Urinary bladder (tissue), 4 donors: ENCODE data around the gene FAM185A. TPM values are rescaled to one million over a fixed set of nuclear protein-coding genes. Genes with fewer than 3 reads are reported as not detected.
A peak's percentile ranks its signal among the peaks of the same experiment; 100 is the strongest.
"Not testable (repeated sequence)": the region's sequence is repeated elsewhere in the genome, so short reads cannot be mapped to it uniquely, and the experiment has no call there.

ENCODE experiments used
- DNase-seq: peaks from one replicate; pipeline ENCODE4 v3.0.0-alpha.2; 2015; ENCODE audit errors: extremely low spot score
- H3K27ac ChIP-seq: one replicate; pipeline ENCODE4 v1.5.1; 2013; ENCODE audit warnings: low read depth, mild to moderate bottlenecking, moderate library complexity
- H3K36me3 ChIP-seq: one replicate; pipeline ENCODE4 v1.6.1; 2013; ENCODE audit warnings: mild to moderate bottlenecking, moderate library complexity; ENCODE audit not compliant: insufficient read depth
- H3K4me1 ChIP-seq: one replicate; pipeline ENCODE4 v1.6.1; 2013; ENCODE audit warnings: mild to moderate bottlenecking, moderate library complexity; ENCODE audit not compliant: insufficient read depth
- H3K4me3 ChIP-seq: one replicate; pipeline ENCODE4 v1.5.1; 2013; ENCODE audit warnings: low read depth, low read length
- WGBS: extraction: QIAGEN DNeasy Blood & Tissue Kit; methylation state at CpG from one replicate; pipeline ENCODE4 v1.1.7; 2013; 5-methylcytosine and 5-hydroxymethylcytosine counted together
- polyA plus RNA-seq: library from polyadenylated mRNA; stranded (reverse); fragments of 200-250 nt; gene quantifications from one replicate; pipeline ENCODE4 v1.2.3, GENCODE V29; 2013
- total RNA-seq: library from RNA; depleted of rRNA; stranded (reverse); fragments of >200 nt; gene quantifications from one replicate; pipeline ENCODE4 v1.2.3, GENCODE V29; 2014
- donor health status: healthy with polysubstance abuse.
- donor health status: healthy.

FAM185A gene
- total and polyA plus RNA-seq, 2 donors = 7.5 to 17.8 TPM

DNA sequence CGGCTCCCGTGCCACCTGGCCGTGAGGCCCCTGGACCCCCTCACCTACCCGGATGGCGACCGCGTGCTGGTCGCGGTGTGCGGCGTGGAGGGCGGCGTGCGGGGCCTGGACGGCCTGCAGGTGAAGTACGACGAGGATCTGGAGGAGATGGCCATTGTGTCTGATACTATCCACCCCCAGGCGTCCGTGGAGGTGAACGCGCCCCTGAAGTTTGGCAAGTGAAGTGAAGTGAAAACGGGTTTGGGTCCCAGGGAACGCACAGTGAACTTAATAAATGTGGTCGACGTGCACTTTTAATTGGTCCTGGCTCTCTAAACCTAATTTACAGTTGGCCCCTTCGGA lies 617 bp downstream of the FAM185A start:
- H3K4me3 ChIP-seq = peak overlapping the region; percentile 58
- not testable (repeated sequence) for DNase-seq
- WGBS = 18% methylated on average over 7 of the region's 26 CpGs

DNA sequence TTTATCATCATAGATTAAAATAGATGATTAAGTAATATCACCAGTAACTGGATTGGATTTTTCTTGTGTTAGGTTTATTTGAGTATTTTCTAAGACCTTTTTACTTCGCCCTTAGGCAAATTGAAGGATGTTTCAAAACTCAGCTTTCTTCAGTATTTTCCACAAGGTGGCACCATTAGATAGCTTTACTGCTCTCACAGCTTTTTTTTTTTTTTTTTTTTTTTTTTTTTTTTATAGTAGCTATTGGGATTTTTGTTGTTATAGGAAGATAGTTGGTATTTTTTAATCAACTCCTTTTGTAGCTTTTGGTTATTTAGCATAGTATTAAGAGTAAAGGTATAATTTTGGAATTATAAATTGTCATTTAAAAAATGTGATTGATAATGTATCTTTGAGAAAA lies 9.4 kb downstream of the FAM185A start:
- not testable (repeated sequence) for H3K4me1 ChIP-seq

More for the DNA sequence above, 617 bp downstream of the FAM185A start:
- not testable (repeated sequence) for H3K36me3 ChIP-seq, H3K27ac ChIP-seq, H3K4me1 ChIP-seq

DNA sequence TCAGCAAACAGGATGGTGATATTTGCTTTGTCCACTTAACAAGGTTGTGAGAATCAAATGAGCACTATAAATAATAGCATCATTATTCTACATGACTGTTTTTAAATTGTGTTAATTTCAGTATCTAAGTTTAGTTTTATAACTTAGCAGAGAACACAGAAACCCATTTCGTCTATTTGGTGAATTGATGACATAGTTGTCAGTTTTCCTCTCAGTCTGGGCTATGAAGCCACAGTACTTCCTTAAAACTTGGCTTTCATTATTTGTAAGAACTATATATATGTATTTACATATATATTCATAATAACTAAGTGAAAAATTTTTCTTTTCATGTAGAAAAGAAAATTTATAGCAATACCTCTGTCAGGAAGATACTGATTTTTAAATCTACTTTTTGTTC lies 11.1 kb downstream of the FAM185A start:
- H3K4me1 ChIP-seq, H3K4me3 ChIP-seq, H3K27ac ChIP-seq, H3K36me3 ChIP-seq, DNase-seq: not testable (repeated sequence)
- 91% methylated on average over 1 of the region's 1 CpG for WGBS

More for the DNA sequence above, 9.4 kb downstream of the FAM185A start:
- 50% methylated on average over 1 of the region's 1 CpG for WGBS
- not testable (repeated sequence) for H3K36me3 ChIP-seq, DNase-seq, H3K4me3 ChIP-seq, H3K27ac ChIP-seq

DNA sequence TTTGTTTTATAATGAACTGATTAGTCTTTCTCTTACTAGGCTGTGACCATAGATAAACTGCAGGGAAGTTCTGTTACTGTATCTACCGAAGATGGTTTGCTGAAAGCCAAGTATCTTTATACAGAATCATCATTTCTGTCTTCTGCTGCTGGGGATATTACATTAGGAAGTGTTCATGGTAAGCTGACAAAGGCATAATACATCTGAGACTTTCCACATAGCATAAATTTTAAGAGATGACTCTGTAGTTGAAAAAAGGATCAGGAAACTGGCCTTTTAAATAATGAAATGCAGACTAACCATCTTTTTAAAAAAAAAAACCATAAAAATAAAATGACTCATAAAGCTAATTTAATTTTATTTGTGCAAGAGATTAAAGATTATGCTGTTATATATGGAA lies 12.4 kb downstream of the FAM185A start:
- not testable (repeated sequence) for H3K4me1 ChIP-seq, H3K27ac ChIP-seq, DNase-seq, H3K4me3 ChIP-seq, H3K36me3 ChIP-seq
- 31% methylated on average over 1 of the region's 1 CpG for WGBS

DNA sequence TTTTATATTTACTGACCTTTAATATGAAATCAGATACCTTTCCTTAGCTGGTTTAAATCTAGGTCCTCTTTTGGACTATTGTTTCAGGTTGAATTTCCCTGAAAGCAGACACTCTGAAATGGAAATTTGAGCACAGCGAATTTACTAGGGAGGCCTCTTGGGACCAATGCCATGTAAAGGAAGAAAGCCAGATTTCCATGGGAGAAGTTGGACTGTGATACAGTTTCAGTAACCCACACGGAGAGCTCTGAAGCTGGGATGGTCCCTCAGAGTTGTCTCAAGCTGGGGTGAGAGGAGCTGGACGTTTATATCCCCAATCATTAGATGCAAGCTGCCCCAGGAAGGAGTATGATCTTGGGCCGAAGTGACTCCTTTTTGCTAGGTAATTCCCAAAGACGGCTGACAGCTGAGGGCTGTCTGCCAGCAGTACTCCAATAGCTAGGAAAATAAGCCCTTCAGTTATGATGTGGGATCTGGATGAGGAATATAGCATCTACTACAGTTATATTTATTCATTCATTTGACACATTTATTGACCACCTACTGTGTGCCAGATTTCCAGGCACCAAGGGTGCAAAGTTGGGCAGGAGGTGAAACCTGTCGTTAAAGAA lies 14.6 kb downstream of the FAM185A start:
- not testable (repeated sequence) for H3K27ac ChIP-seq, H3K36me3 ChIP-seq, DNase-seq, H3K4me3 ChIP-seq, H3K4me1 ChIP-seq
- 29% methylated on average over 6 of the region's 6 CpGs for WGBS

DNA sequence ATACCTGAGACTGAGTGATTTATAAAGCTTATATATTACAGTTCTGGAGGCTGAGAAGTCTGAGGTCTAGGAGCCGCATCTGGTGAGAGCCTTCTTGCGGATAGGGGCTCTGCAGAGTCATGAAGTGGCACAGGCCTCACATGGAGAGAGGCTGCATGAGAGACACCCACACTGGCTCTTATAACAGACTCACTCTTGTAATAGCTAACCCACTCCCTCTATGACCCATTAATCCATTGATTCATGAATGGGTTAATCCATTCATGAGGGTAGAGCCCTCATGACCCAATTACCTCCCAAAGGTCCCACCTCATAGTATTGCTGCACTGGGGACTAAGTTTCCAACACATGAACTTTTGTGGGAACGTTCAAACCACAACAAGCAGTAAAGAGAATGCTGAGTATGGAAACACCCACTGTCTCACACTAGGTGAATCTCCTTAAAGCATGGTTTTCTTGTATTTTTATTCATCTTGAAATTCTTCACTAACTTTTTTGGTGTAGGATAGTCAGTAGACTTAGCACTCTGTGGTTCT lies 20.9 kb downstream of the FAM185A start:
- not testable (repeated sequence) for H3K36me3 ChIP-seq, H3K27ac ChIP-seq, DNase-seq, H3K4me1 ChIP-seq, H3K4me3 ChIP-seq
- 98% methylated on average over 3 of the region's 3 CpGs for WGBS

DNA sequence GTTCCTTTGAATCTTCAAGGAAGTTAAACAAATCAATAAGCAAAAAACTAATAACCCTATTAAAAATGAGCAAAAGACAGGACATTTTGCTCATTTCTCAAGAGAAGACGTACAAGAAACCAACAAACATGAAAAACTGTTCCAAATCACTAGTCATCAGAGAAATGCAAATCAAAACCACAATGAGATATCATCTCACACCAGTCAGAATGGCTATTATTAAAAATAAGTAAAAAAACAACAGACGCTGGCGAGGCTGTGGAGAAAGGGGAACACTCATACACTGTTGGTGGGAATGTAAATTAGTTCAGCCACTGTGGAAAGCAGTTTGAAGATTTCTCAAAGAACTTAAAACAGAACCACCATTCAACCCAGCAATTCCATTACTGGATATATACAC lies 21.7 kb downstream of the FAM185A start:
- H3K27ac ChIP-seq, H3K36me3 ChIP-seq, DNase-seq, H3K4me3 ChIP-seq, H3K4me1 ChIP-seq: not testable (repeated sequence)
- WGBS = 90% methylated on average over 3 of the region's 3 CpGs

DNA sequence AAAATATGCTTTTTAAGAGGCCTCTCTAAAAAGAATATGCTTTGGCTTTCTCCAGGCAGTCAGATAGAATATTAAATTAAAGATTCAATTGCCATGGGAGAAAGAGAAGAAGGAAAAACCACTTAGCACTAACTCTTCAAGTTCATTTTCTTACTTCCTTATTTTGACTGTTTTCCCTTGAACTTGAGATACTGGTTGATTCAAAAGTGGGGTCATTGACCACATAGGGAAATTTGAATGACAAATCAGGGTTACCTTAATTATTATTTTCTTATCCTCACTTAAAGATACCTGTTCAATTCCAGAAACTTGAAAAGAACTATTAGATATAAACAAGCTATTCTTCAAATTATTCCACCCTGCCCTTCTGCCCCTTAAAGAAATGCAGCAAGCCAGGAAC lies 27.4 kb downstream of the FAM185A start:
- H3K36me3 ChIP-seq, H3K4me3 ChIP-seq, DNase-seq, H3K4me1 ChIP-seq, H3K27ac ChIP-seq: not testable (repeated sequence)

DNA sequence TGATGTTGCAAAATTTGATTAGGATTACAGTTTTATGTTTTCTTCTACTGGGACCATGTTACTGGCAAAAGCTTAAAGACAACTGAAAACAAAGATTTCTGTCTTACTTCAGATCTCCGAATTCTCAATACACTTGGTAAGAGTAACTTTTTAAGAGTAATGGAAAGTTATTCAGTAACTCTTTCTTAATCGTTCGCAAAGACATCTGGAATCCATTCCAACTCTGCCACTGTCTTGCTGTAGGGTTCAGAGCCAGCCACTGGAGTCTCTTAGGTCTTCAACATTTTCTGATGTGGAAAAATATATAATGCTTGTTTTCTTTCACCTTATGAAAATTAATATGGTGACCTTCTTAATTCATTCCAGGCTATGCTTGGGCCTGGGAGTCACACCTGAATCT lies 29.9 kb downstream of the FAM185A start:
- not testable (repeated sequence) for H3K27ac ChIP-seq, H3K4me1 ChIP-seq, DNase-seq, H3K36me3 ChIP-seq, H3K4me3 ChIP-seq
- 68% methylated on average over 3 of the region's 3 CpGs for WGBS

DNA sequence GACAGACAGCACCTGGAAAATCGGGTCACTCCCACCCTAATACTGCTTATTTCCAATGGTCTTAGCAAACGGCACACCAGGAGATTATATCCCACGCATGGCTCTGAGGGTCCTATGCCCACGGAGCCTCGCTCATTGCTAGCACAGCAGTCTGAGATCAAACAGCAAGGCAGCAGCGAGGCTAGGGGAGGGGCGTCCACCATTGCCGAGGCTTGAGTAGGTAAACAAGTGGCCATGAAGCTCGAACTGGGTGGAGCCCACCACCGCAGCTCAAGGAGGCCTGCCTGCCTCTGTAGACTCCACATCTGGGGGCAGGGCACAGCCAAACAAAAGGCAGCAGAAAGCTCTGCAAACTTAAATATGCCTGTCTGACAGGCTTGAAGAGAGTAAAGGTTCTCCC lies 32.1 kb downstream of the FAM185A start:
- not testable (repeated sequence) for DNase-seq, H3K4me1 ChIP-seq, H3K36me3 ChIP-seq, H3K27ac ChIP-seq, H3K4me3 ChIP-seq
- 99% methylated on average over 10 of the region's 10 CpGs for WGBS

DNA sequence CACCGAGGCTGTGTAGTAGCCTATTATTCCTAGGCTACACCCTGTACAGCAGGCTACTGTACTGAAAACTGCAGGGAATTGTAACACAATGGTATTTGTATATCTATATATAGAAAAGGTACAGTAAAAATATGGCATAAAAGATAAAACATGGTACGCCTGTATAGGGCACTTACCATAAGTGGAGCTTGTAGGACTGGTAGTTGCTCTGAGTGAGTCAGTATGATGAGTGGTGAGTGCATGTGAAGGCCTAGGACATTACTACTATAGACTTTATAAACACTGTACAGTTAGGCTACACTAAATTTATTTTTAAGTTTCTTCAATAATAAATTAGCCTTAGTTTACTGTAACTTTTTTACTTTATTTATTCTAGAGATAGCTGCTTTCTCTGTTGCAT lies 40.0 kb downstream of the FAM185A start:
- 95% methylated on average over 2 of the region's 2 CpGs for WGBS
- H3K36me3 ChIP-seq, H3K4me1 ChIP-seq: not testable (repeated sequence)

DNA sequence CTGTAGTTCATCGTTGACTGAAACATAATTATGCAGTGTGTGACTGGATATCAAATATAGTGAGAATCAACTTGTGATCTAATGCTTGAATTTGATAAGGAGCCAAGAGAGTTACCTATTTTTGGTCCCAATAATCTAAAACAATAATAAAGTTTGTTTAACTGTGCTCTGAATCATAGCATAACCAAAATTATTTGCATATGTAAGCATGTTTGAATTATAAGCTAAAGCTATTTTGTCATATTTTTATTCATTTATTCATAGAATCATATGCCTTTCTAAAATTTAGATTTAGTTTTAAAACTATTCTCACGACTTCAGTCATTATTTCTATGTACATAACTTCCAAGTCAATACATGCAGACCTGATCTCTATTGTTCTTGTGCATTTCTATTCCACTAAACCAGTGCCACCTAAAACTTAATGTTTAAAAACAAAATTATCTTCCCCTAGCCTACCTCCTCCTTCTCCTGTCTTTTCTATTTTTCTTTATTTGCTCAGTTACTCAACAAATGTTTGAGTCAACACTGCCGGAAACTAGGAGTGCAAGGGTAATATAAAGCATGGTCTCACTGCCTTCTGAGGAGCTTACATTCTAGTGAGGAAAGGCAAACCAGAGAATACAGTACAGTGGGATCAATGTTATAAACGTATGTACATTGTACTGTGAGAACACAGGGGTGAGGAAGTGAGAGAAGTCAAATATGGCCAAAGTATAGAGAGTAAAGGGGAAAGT lies 41.7 kb downstream of the FAM185A start:
- H3K36me3 ChIP-seq, H3K4me3 ChIP-seq, H3K4me1 ChIP-seq, DNase-seq, H3K27ac ChIP-seq: not testable (repeated sequence)
- WGBS = 77% methylated on average over 4 of the region's 4 CpGs

More for the DNA sequence above, 40.0 kb downstream of the FAM185A start:
- H3K4me3 ChIP-seq, H3K27ac ChIP-seq, DNase-seq: not testable (repeated sequence)

DNA sequence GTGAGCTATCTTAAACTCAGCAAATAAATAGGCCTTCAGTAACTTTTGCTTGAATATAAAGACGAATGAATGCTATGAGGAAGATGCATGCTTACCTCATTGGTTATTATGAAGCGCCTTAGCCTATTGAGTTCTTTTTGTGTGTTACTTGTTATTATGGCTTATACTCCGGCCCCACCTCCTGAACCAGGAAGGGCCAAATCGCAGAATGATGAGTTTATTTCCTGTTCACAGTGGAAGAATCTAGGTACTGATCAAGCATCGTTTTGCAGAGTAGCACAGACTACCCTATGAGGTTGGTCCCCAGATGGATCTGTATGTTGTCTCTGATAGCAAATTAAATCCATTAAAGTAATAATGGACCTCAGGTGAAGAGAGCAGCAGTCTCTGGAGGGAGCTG lies 42.6 kb downstream of the FAM185A start:
- not testable (repeated sequence) for H3K36me3 ChIP-seq, H3K27ac ChIP-seq, H3K4me1 ChIP-seq, H3K4me3 ChIP-seq, DNase-seq
- WGBS = 77% methylated on average over 5 of the region's 5 CpGs

DNA sequence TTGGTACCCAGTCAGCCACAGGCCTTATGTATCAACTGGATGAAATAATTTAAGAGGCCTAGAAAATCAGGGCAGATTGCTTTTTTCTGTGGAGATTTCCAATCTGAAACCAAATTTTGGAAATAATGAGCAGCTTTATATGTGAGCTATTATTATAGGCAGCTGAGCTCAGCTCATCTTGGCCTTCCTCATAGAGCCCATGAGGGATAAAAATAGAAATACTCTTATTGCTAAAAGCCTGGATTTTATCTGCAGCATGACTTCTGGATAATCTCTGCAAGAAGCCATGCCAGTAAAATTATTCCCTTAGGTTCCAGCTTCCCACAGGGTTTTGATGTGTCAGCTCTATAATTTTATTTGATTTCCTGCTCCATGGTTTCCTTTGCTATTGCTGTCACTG lies 43.0 kb downstream of the FAM185A start:
- not testable (repeated sequence) for H3K27ac ChIP-seq, H3K36me3 ChIP-seq

More for the DNA sequence above, 43.0 kb downstream of the FAM185A start:
- H3K4me3 ChIP-seq, H3K4me1 ChIP-seq, DNase-seq: not testable (repeated sequence)
